NCI-H1105 (cell line): ENCODE results near the gene TNNC1.

Experiments
- DNase-seq: peaks from one replicate; lab custom pipeline; 2025; lab: John Stamatoyannopoulos, UW

TNNC1 gene

DNA sequence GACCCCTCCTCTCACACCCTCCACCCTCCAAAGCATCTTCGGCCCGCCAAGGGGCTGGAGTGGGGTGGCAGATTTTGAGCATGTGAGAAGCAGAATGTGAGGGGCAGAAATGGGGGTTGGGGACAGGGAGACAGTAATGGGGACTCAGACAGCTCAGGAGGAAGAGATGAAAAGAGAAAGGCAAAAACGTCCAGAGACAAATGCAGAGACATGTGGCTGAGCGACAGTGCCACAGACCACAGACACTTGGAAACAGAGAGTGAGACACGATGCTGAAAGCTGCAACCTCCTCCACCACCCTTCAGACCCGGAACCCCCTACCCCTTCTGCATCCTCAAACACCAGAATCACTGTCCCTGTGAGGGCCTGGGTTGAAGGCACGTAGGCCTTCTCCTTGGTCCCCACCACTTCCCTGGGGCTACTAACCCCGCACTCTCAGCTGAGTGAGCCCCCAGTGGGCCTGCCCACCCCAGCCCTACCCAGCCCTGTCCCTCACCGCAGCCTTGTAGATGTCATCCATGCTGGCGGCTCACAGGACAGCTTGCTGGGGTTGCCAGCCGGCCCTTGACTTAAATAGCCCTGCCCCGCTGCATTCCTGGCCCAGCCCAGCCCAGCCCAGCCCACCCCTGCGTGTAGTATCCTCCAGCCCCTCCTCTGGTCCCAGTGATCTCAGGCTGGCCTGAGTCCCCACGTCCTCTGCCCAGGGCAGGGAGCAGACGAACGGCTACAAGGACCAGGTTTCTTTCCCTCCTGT lies at the start of gene TNNC1:
TSS of gene TNNC1 (minus strand) at position 546 of the 754 bp plus-strand sequence. CDS start at position 520, 26 bp downstream.
- DNase-seq = no peak

DNA sequence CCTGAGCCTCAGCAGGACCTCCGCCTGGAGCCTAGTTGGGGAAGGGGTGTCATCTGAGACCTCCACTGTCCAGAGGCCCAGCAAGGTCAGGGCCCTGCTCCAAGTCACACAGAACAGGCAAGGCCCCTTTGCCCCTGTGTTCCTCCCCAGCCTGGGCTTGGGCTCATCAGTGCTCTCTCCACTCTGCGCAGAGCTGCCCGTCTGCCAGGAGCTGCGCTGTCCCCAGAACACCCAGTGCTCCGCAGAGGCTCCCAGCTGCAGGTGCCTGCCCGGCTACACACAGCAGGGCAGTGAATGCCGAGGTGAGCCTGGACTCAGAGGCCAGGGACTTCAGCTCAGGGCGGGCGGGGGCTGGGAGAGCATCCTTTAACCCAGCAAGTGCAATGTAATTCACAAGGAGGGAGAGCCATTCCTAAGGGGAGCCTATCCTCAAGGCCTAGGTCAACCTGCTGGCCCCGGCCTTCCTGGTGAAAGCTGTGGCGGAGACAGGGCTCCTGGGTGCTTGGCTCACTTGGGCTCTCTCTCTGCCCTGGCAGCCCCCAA lies 49.0 kb upstream of the TNNC1 start:
- DNase-seq = no peak

DNA sequence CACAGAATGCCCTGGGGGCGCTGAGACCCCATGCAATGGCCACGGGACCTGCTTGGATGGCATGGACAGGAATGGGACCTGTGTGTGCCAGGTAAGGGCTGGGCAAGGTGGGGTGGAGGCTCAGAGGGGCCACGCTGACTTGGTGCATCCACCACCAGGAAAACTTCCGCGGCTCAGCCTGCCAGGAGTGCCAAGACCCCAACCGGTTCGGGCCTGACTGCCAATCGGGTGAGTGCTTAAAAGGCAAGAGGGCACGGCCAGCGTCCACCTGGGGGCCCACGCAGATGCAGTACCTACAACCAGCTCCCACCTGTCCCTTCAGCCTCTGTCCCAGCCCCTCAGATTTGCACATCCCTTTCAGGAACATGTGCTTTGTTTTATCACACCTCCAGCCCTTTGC lies 48.2 kb upstream of the TNNC1 start:
- DNase-seq = no peak

DNA sequence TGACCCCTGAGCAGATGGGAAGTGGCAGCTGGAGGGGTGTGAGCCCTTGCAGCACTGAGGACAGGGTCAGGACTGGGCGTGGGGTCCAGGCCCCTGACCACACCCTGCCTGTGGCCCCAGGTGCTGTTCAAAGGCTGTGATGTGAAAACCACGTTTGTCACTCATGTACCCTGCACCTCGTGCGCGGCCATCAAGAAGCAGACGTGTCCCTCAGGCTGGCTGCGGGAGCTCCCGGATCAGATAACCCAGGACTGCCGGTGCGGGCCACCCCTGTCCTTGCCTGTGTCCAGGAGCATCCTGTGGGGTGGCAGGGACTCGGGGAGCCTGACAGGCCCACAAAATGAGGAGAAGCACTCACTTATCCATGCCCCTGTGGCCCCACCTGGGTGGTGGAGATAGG lies 47.2 kb upstream of the TNNC1 start:
- DNase-seq = no peak

DNA sequence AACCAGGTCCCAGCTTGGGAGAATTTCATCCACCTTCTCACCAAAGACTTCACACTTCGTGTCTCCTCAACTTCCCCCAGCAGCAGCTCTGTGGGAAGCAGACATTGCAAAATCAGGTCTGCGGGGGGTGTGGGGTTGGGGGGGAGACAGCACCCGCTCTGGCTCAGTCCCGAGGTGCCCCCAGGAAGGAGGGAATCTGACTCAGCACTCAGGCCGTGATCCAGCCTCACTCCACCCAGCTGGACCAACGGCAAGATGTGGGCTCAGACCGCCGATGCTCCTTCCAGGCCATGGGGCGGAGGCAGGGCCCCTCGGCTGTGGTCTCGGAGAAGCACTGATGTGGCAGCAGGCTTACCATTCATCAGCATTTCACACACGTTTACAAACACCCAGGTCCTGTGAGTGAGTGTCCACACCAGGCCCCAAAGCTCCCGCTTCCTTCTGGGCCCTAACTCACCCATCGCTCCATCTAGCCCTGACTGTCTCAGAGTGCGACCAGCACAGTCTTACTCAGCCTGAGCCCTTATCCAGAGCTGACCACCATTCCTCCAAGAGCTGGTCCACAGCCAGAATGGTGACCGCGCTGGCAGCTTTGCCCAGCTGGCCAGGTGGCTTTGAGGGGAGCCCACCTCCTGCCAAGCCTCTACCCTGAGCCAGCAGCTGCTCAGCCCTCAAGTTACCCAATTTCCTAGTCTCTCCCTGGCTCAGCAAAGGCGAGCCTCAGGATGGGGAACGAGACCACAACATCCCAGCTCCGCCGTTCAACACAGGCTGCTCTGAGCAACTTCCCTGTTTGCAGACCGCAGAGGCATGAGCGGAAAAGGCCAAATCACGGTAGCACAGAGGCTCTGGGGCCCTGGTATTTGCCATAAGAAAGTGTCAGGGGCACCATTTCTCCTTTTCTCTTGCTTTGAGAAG lies 44.6 kb upstream of the TNNC1 start:
- DNase-seq = no peak

DNA sequence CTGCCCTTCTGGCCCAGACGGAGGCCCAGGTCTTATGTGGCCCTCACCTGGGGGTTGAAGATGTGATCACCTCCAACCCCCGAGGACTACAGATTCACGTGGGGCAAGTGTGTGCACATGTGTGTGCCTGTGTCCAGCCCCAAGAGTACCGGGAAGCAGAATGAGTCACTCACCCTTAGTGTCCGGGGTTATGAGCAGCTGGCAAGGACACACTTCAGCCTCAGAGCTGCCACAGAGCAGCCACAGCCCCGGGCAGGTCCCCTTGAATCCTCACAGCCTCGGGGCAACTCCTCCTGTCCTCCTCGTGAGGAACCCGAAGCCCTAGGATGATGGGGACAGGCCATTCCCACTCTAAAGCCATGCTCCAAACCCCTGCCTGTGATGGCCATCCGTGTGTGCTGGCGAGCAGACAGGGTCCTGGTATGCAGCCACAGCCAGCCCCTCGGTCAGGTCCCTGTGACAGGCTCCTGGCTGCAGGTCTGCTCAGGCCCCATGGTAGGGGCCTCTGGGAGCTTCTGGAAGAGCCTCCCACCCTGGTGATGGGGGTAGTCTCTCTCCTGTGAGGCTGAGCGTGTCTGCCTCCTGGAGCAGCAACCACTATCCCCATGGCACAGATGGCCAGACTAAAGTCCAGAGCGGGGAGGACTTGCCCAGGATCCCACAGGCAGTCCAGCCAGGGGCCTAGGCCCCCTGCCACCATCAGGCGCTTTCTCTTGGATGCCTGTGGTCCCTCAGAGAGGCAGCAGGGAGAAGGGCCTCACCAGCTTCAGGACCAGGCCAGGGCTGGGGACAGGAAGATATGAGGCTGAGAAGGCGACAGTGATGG lies 42.1 kb upstream of the TNNC1 start:
- DNase-seq = no peak

DNA sequence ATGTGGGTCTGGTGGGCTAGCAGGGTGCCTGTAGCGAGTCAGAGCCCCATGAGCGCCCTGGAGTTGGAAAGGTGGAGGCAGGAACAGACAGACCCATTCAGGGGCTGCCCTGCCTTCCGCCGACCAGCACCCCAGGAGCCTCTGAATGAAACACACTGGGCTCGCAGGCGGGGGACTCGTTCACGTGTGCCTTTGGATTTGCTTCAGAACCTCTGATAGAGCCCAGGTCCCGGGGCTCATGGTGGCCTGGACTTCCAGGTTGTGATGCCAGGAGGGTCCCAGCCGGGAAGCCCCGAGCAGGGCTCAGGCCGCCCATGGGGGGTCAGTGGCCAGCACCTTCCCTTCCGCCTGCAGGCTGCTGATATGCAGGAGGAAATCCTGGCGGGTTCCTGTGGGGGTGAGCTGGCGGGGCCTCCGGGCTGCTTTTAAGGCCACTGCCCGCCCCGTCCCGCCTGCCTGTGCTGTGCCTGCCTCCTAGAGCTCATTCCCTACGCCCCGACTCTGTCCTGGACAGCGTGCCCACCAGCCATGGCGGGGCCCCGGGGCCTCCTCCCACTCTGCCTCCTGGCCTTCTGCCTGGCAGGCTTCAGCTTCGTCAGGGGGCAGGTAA lies 41.1 kb upstream of the TNNC1 start, which contains the start of gene STAB1:
TSS of gene STAB1 (plus strand) at position 453 of the 610 bp plus-strand sequence. CDS start at position 529, 76 bp downstream.
- DNase-seq = no peak

DNA sequence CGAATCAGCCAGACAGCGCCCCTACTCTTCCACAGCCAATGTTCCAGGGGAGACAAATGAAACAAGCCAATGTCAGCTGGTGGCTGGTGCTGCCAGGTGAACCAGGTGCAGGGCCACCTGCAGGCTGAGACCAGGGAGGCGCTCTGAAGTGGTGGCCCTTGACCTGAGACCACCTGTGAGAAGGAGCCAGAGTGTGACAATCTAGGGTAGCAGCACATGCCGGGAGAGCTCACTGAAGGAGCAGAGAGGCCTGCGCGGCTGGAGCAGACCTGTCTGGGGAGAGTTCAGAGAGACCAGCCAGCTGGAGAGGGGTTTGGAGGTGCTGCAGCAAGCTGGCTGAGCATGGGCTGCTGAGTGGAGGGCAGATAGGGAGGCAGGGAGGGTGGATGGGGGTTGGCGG lies 40.6 kb upstream of the TNNC1 start:
- DNase-seq = peak; percentile 4

DNA sequence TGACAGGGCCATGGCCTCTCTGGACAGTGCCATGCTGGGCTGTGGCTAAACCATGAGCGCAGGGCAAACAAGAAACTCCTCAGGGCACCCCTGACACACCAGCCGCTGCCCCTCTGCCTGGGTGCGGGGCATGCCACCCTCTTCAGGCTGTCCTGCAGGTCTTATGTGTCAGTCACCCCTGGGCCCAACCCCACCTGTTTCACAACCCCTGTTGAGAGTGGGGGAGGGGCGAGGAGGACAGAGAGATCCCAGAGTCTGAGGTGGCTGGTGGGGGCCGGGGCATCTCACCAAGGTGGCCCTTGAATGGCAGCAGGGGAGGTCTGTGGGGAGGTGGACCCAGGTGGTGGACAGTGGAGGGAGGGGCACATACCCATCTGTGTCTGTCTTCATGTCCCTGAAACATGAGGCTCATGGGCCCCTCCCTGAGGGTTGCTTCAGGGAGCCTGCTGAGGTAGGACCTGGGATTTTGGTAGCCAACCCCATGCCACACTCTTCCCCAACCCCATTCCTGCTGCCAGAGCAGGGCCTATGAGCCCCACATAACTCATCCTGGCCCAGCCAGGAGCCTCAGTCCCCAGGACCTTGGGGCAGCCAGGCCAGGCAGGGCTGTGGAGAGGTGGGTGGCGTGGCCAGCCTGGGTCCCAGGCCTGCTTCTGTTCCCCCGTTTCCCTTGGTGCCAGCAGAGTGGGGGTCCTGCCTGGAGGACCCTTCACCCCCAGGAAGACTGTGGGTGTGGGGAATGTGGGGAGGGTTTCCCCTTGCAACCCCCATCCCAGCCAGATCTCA lies 39.6 kb upstream of the TNNC1 start:
- no peak for DNase-seq

DNA sequence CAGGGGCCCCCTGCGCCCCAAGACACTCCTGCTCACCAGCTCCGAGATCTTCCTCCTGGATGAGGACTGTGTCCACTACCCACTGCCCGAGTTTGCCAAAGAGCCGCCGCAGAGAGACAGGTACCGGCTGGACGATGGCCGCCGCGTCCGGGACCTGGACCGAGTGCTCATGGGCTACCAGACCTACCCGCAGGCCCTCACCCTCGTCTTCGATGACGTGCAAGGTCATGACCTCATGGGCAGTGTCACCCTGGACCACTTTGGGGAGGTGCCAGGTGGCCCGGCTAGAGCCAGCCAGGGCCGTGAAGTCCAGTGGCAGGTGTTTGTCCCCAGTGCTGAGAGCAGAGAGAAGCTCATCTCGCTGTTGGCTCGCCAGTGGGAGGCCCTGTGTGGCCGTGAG lies 38.2 kb upstream of the TNNC1 start:
- no peak for DNase-seq

DNA sequence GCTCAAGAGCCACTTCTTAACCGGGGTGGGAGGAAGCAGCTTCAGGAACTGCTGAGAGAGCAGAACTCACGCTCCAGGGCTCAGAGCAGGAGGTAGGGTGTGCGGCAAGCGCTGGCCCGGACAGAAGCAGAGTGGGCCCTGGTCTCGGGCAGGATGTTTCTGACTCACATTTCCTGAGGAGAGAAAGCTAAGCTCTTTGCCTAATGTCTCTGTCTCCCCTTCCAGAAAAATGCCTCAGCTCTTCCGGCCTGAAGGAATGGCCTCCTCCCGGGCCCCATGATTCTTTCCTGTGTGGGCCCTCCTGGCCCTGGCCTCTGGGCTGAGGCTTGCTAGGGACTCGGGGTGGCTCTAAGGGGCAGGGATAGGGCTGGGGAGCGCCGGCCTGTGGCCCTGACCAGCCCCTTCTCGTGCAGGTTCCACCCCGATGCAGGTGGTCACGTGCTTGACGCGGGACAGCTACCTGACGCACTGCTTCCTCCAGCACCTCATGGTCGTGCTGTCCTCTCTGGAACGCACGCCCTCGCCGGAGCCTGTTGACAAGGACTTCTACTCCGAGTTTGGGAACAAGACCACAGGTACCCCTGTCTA lies 37.2 kb upstream of the TNNC1 start:
- no peak for DNase-seq

DNA sequence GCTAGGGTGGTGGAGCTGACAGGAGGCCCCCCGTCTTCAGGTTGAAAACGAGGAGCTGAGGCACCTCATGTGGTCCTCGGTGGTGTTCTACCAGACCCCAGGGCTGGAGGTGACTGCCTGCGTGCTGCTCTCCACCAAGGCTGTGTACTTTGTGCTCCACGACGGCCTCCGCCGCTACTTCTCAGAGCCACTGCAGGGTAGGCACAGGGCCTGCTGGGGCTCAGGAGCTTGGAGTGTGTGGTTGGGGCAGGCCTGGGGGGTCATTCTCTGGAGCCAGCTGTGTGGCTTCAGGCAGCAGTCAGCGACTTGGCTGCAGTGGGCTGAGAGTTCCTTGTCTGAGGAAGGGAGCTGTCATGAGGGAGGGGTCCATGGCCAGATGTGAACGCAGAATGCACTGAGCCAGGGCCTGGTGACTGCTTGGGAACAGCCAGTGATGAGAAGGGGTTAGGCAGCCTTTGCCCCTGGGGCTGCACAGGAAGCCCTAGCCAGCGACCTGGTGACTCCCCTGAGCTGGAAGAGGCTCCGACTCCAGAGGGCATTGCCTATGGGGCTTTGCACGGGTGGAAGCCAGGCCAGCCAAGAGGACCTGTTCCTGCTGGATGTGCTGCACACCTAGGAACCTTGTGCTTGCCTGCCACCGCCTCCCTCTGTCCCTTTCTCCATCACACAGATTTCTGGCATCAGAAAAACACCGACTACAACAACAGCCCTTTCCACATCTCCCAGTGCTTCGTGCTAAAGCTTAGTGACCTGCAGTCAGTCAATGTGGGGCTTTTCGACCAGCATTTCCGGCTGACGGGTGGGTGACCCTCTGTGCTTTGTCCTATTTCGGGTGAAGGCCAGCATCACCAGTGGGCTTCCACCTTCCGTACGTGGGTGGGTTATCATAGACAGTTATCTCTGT lies 36.4 kb upstream of the TNNC1 start:
- no peak for DNase-seq

DNA sequence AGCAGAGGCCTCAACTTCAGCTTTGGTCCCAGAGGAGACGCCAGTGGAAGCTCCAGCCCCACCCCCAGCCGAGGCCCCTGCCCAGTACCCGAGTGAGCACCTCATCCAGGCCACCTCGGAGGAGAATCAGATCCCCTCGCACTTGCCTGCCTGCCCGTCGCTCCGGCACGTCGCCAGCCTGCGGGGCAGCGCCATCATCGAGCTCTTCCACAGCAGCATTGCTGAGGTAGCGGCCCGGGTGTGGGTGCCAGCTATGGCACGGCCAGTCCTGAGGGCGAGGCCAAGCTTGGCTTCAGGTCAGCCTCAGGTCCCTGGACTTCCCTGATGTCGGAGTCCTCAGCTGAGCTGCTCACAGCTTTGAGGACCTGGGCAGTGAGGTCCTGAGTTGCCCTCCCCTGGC lies 35.6 kb upstream of the TNNC1 start:
- no peak for DNase-seq

DNA sequence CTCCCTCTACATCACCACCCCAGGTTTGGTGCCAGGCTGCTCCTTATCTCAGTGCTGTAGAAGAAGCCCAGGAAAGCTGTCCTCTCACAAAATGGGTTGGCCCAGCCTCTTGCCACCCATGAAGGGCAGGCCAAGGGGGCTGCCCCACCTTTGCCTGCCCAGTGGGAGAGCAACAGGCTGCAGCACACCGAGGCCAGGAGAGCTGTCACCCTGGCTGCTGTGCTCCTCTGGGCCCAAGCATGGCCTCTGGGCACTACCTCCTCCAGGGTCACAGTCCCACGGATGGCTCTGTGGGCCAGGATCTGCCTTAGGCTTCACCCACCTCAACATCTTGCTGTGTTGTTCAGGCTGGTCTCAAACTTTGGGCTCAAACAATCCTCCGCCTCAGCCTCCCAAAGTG lies 34.9 kb upstream of the TNNC1 start:
- DNase-seq = no peak

DNA sequence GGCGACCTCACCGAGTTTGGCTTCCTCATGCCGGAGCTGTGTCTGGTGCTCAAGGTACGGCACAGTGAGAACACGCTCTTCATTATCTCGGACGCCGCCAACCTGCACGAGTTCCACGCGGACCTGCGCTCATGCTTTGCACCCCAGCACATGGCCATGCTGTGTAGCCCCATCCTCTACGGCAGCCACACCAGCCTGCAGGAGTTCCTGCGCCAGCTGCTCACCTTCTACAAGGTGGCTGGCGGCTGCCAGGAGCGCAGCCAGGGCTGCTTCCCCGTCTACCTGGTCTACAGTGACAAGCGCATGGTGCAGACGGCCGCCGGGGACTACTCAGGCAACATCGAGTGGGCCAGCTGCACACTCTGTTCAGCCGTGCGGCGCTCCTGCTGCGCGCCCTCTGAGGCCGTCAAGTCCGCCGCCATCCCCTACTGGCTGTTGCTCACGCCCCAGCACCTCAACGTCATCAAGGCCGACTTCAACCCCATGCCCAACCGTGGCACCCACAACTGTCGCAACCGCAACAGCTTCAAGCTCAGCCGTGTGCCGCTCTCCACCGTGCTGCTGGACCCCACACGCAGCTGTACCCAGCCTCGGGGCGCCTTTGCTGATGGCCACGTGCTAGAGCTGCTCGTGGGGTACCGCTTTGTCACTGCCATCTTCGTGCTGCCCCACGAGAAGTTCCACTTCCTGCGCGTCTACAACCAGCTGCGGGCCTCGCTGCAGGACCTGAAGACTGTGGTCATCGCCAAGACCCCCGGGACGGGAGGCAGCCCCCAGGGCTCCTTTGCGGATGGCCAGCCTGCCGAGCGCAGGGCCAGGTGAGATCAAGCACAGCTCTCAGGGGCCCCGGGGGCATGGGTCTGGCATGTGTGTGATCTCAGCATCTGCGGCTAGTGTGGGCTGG lies 34.2 kb upstream of the TNNC1 start:
- no peak for DNase-seq

DNA sequence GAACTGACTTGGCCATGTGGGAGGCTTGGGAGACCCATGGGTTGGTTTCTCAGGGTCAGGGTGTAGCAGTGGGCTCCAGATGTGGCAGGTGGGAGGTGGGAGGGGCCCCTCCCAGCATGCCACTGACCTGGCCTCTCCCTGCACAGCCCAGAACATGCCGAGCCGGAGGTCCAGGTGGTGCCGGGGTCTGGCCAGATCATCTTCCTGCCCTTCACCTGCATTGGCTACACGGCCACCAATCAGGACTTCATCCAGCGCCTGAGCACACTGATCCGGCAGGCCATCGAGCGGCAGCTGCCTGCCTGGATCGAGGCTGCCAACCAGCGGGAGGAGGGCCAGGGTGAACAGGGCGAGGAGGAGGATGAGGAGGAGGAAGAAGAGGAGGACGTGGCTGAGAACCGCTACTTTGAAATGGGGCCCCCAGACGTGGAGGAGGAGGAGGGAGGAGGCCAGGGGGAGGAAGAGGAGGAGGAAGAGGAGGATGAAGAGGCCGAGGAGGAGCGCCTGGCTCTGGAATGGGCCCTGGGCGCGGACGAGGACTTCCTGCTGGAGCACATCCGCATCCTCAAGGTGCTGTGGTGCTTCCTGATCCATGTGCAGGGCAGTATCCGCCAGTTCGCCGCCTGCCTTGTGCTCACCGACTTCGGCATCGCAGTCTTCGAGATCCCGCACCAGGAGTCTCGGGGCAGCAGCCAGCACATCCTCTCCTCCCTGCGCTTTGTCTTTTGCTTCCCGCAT lies 33.4 kb upstream of the TNNC1 start:
- DNase-seq = no peak

DNA sequence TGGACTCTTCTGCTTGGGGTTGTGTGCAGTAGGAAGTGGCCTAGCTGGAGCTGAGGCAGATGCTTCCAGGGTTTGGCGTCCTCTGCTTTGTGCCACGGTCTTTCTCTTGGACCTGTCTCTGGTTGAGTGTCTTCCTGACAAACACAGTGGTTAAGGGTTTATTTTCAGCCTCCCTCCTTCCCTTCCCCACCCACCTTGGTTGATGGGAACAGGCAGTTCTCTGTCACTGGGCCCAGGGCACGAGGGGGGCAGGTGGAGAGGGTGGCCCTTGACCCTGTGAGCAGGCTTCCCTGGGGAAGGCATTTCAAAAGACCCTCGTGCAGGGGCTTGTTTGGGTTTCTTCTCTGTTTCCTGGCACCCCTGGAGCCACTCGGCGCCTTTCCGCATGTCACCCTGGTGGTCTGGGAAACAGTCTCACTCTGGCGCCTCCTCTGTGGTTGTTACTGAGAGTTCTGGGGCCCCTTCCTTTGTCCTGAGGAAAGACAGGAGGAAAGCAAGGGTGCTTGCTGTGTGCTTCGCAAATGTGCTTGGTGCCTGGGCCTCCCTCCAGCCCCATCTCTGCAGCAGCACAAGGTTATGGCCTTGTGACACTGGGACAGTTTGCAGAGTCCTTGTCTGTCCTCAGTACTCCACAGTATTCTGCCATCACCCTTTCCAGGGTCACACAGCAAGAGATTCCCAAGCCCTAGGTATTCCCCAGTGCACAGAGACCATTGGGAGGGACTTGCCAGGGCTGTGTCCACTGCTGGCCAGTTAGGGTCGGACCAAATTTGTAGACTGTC lies 31.0 kb upstream of the TNNC1 start:
- no peak for DNase-seq
